Esophagus muscularis mucosa (tissue), 4 donors: Measurements from ENCODE around the gene SDK2. TPM values are rescaled to one million over a fixed set of nuclear protein-coding genes. Genes with fewer than 3 reads are reported as not detected.

Source experiments
- DNase-seq: peaks from one replicate; pipeline ENCODE4 v3.0.0-alpha.2; 2017; ENCODE audit errors: extremely low spot score
- H3K27ac ChIP-seq, 4 donors: fragments of 200-600 bp; sonication (generic); replicated peaks in 1 of 4; 1 replicate in 3 of 4; 2 replicates in 1 of 4; pipeline ENCODE4 v1.5.1; 2016 to 2019; ENCODE audit warnings: mild to moderate bottlenecking in 1 of 4
- H3K27me3 ChIP-seq, 4 donors: fragments of 200-600 bp; sonication (generic); one replicate each; pipeline versions ENCODE4 v1.5.1 to v1.6.0; 2016 to 2019
- H3K36me3 ChIP-seq, 4 donors: fragments of 200-600 bp; sonication (generic); one replicate each; pipeline ENCODE4 v1.5.1; 2016 to 2019
- H3K4me1 ChIP-seq, 4 donors: fragments of 200-600 bp; sonication (generic); one replicate each; pipeline ENCODE4 v1.5.1; 2016 to 2019
- H3K4me3 ChIP-seq, 4 donors: fragments of 200-600 bp; sonication (generic); 1 replicate in 2 of 4; 2 replicates in 2 of 4; pipeline ENCODE4 v1.5.1; 2016 to 2019; ENCODE audit warnings: mild to moderate bottlenecking in 4 of 4, moderate library complexity in 1 of 4
- H3K9me3 ChIP-seq, 4 donors: fragments of 200-600 bp; sonication (generic); 1 replicate in 3 of 4; 2 replicates in 1 of 4; pipeline ENCODE4 v1.5.1; 2016 to 2019
- CTCF ChIP-seq, 3 experiments: fragments of 200-600 bp in 2 of 3; fragments of 450-650 bp in 1 of 3; sonication (generic) in 2 of 3; IDR thresholded peaks; one replicate each; pipeline ENCODE4 v1.5.1; 2017 to 2019; ENCODE audit warnings: antibody characterized with exemption in 3 of 3, mild to moderate bottlenecking in 2 of 3, moderate library complexity in 1 of 3
- EP300 ChIP-seq: sonication (generic); formaldehyde crosslinking; IDR thresholded peaks from one replicate; pipeline ENCODE4 v1.6.1; 2017; ENCODE audit warnings: antibody characterized with exemption
- POLR2A ChIP-seq: fragments of 450-650 bp; IDR thresholded peaks from one replicate; pipeline ENCODE4 v1.6.1; 2017; ENCODE audit warnings: antibody characterized with exemption, moderate library complexity, mild to moderate bottlenecking, low read depth
- POLR2AphosphoS5 ChIP-seq, 2 donors: sonication (generic); formaldehyde crosslinking; IDR thresholded peaks; one replicate each; pipeline ENCODE4 v1.6.1; 2017; ENCODE audit warnings: antibody characterized with exemption in 2 of 2
- WGBS: methylation state at CpG from one replicate; pipeline ENCODE4 v1.1.5; 2018; 5-methylcytosine and 5-hydroxymethylcytosine counted together
- intact Hi-C: fragments of 100-400 bp; cut with DNase I; formaldehyde crosslinking; loops from one replicate; pipeline ENCODE4 v1.15.1; 2023
- total RNA-seq, 4 donors: library from RNA; depleted of rRNA; stranded (reverse); fragments of >200 nt; gene quantifications; one replicate each; pipeline versions ENCODE4 v1.1.0 to v1.2.1, GENCODE V29; 2016

Gene SDK2
- total RNA-seq, 4 donors from 2014 or later, result 0.42 to 2.0 (median 1.2) TPM

DNA sequence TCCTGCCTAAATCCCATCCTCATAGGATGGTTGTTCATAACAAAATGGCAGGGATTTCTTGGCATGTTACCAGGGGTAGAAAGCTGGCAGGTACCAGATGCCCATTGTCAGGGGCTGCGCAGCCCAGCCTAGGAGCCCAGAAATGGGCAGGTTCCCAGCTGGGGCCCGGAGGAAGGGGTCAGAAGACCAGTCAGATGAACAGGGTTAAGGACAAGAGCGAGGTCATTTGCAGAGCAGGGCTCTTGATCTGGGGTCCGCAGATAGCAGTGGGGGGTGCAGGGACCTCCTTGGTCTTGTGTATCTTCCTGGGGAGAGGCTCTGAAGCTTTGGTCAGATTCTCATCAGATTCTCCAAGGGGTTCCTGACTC is 280.1 kb downstream of the SDK2 start:
- 98% methylated on average over 4 of the region's 4 CpGs for WGBS
- no peaks in the 10 kb centered on the region for H3K9me3 ChIP-seq
- H3K27me3 ChIP-seq, result no peaks in the 10 kb centered on the region
- H3K36me3 ChIP-seq, result no peaks in the 10 kb centered on the region
- no peak overlapping the region for H3K4me3 ChIP-seq
- H3K4me1 ChIP-seq, result peaks cover 11 to 26% (median 20%) of the 10 kb centered on the region in 4 donors
- DNase-seq, result no peak
- intact Hi-C loops, result no loop called here
- H3K27ac ChIP-seq, result no peak overlapping the region
- TF ChIP-seq CTCF (IDR thresholded peaks at IDR 0.05) (no peak), POLR2AphosphoS5 (IDR thresholded peaks at IDR 0.05) (no peak), POLR2A (no peak), EP300 (no peak)

DNA sequence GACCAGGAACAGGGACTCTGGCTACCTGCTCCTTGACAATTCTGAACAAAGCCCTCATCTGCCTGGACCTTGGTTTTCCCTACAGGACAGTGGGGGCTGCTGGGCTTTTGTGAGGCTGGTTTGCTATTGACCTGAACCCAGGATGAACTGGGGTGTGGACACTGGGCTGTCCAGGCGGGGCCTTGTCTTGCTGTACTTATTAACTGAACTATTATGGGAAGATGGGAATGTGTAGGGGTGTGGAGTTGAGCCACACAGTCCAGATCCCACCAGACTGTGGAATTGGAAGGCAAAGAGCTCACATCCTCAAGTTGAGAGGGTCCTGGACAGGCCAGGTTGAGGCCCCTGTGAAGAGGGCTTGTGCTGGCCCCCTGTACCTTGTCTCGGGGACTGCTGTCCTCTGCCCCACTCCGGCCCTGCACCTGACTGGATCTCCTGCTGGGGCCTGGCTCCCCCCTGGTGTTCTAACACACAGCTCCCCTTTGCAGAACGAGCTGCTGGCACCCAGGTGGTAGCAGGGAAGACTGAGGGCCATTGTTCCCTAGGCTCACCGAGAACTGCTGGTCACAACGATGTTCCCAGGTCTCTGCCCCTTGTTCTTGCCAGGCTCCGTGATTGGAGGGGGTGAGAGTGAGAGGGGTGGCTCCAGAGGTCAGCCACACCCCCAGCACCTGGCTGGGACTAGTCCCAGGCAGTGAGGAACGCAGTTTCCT is 280.6 kb downstream of the SDK2 start:
- intact Hi-C loops, result no loop called here
- Histone ChIP-seq H3K36me3 (no peaks in the 10 kb centered on the region), H3K9me3 (no peaks in the 10 kb centered on the region), H3K4me1 (peaks cover 12 to 26% (median 20%) of the 10 kb centered on the region in 4 donors), H3K27ac (no peak overlapping the region), H3K27me3 (no peaks in the 10 kb centered on the region), H3K4me3 (no peak overlapping the region)
- no peak for DNase-seq
- WGBS, result 79% methylated on average over 7 of the region's 8 CpGs
- TF ChIP-seq POLR2AphosphoS5 (IDR thresholded peaks at IDR 0.05), result no peak
- TF ChIP-seq EP300, result no peak

GRCh38 chr17:73362697-73363096 is 281.5 kb downstream of the SDK2 start:
- WGBS, result 96% methylated on average over 11 of the region's 11 CpGs
- Histone ChIP-seq H3K27me3 (no peaks in the 10 kb centered on the region), H3K4me1 (peaks cover 19 to 26% (median 23%) of the 10 kb centered on the region in 4 donors), H3K4me3 (no peak overlapping the region), H3K27ac (no peak overlapping the region), H3K36me3 (no peaks in the 10 kb centered on the region), H3K9me3 (no peaks in the 10 kb centered on the region)
- no peak for DNase-seq
- TF ChIP-seq EP300, result no peak
- no peak for TF ChIP-seq CTCF (IDR thresholded peaks at IDR 0.05)
- no peak for TF ChIP-seq POLR2A
- no peak for TF ChIP-seq POLR2AphosphoS5 (IDR thresholded peaks at IDR 0.05)
- intact Hi-C loops, result no loop called here

GRCh38 chr17:73360961-73361761 is 283.1 kb downstream of the SDK2 start:
- TF ChIP-seq POLR2AphosphoS5 (IDR thresholded peaks at IDR 0.05), result no peak
- TF ChIP-seq EP300, result no peak
- TF ChIP-seq POLR2A, result no peak
- TF ChIP-seq CTCF (IDR thresholded peaks at IDR 0.05), result no peak
- no peaks in the 10 kb centered on the region for H3K9me3 ChIP-seq
- 84% methylated on average over 29 of the region's 29 CpGs for WGBS
- H3K4me1 ChIP-seq, result peaks cover 27 to 35% (median 30%) of the 10 kb centered on the region in 4 donors
- no peaks in the 10 kb centered on the region for H3K27me3 ChIP-seq
- no peak overlapping the region for H3K4me3 ChIP-seq
- DNase-seq, result no peak
- no peak overlapping the region for H3K27ac ChIP-seq
- intact Hi-C loops, result no loop called here
- no peaks in the 10 kb centered on the region for H3K36me3 ChIP-seq

GRCh38 chr17:73359987-73360410 is 284.2 kb downstream of the SDK2 start:
- TF ChIP-seq POLR2AphosphoS5 (IDR thresholded peaks at IDR 0.05), result no peak
- TF ChIP-seq EP300, result no peak
- H3K36me3 ChIP-seq, result no peaks in the 10 kb centered on the region
- H3K27me3 ChIP-seq, result no peaks in the 10 kb centered on the region
- no peak for DNase-seq
- intact Hi-C loops, result no loop called here
- no peak overlapping the region for H3K27ac ChIP-seq
- WGBS, result 83% methylated on average over 7 of the region's 7 CpGs
- no peaks in the 10 kb centered on the region for H3K9me3 ChIP-seq
- no peak overlapping the region for H3K4me3 ChIP-seq
- H3K4me1 ChIP-seq, result peaks cover 20 to 35% (median 26%) of the 10 kb centered on the region in 4 donors
